ENCODE results near the gene DENND5B. TPM values are rescaled to one million over a fixed set of nuclear protein-coding genes. Genes with fewer than 3 reads are reported as not detected.

Gene DENND5B
- total and polyA plus RNA-seq, 8 donors: 1.1 to 25.2 (median 7.7) TPM

GRCh38 chr12:31631023-31631724 lies 40.2 kb upstream of the DENND5B start:
- no peaks in the 10 kb centered on the region for H3K9me3 ChIP-seq
- H3K4me3 ChIP-seq: no peak overlapping the region
- no peaks in the 10 kb centered on the region for H3K27me3 ChIP-seq
- peaks cover 0 to 12% (median 9%) of the 10 kb centered on the region in 4 donors for H3K4me1 ChIP-seq
- TF ChIP-seq EP300 (IDR thresholded peaks at IDR 0.05) (no peak), POLR2A (IDR thresholded peaks at IDR 0.05) (no peak), CTCF (IDR thresholded peaks at IDR 0.05) (no peak)
- DNase-seq: no peak
- WGBS, 5 donors: 83 to 91% (median 88%) methylated on average over 6 of the region's 6 CpGs
- H3K27ac ChIP-seq: no peak overlapping the region
- intact Hi-C loops (cut with DNase I; ENCODE audit: low total_unique reads): no loop called here
- H3K36me3 ChIP-seq: no peaks in the 10 kb centered on the region

GRCh38 chr12:31629756-31630732 lies 39.1 kb upstream of the DENND5B start:
- H3K27me3 ChIP-seq: no peaks in the 10 kb centered on the region
- H3K4me3 ChIP-seq: no peak overlapping the region
- intact Hi-C loops (cut with DNase I; ENCODE audit: low total_unique reads): no loop called here
- TF ChIP-seq POLR2AphosphoS5 (IDR thresholded peaks at IDR 0.05): peak in 1 of 3 donors; percentile 8
- no peak for TF ChIP-seq CTCF (IDR thresholded peaks at IDR 0.05)
- WGBS, 5 donors: 49 to 71% (median 50%) methylated on average over 16 of the region's 16 CpGs
- H3K27ac ChIP-seq: no peak overlapping the region
- no peaks in the 10 kb centered on the region for H3K9me3 ChIP-seq
- no peaks in the 10 kb centered on the region for H3K36me3 ChIP-seq
- DNase-seq: peak; percentile 1 to 75
- peaks cover 0 to 12% (median 9%) of the 10 kb centered on the region in 4 donors for H3K4me1 ChIP-seq

GRCh38 chr12:31627456-31628054 lies 36.6 kb upstream of the DENND5B start:
- peak in 1 of 2 donors; percentile 0 for DNase-seq
- peaks cover 0 to 12% (median 9%) of the 10 kb centered on the region in 4 donors for H3K4me1 ChIP-seq
- H3K27ac ChIP-seq: no peak overlapping the region
- H3K27me3 ChIP-seq: no peaks in the 10 kb centered on the region
- TF ChIP-seq POLR2AphosphoS5 (IDR thresholded peaks at IDR 0.05): no peak
- no peak for TF ChIP-seq POLR2A (IDR thresholded peaks at IDR 0.05)
- no peak for TF ChIP-seq EP300 (IDR thresholded peaks at IDR 0.05)
- TF ChIP-seq CTCF (IDR thresholded peaks at IDR 0.05): no peak
- WGBS, 5 donors: 72 to 95% (median 88%) methylated on average over 5 of the region's 5 CpGs
- H3K36me3 ChIP-seq: no peaks in the 10 kb centered on the region
- intact Hi-C loops (cut with DNase I; ENCODE audit: low total_unique reads): no loop called here
- H3K4me3 ChIP-seq: no peak overlapping the region
- H3K9me3 ChIP-seq: no peaks in the 10 kb centered on the region

- Histone ChIP-seq H3K4me3 (no peak overlapping the region), H3K27ac (no peak overlapping the region), H3K4me1 (peaks cover 0 to 12% (median 9%) of the 10 kb centered on the region in 4 donors), H3K36me3 (no peaks in the 10 kb centered on the region), H3K9me3 (no peaks in the 10 kb centered on the region), H3K27me3 (no peaks in the 10 kb centered on the region)
- 65 to 91% (median 76%) methylated on average over 7 of the region's 7 CpGs for WGBS, 5 donors
- TF ChIP-seq EP300 (IDR thresholded peaks at IDR 0.05) (no peak), POLR2A (IDR thresholded peaks at IDR 0.05) (no peak), POLR2AphosphoS5 (IDR thresholded peaks at IDR 0.05) (no peak), CTCF (IDR thresholded peaks at IDR 0.05) (no peak)
- DNase-seq: peak in 1 of 2 donors; percentile 13
- intact Hi-C loops (cut with DNase I; ENCODE audit: low total_unique reads): no loop called here
Measured at GRCh38 chr12:31626270-31626995, 35.5 kb upstream of the DENND5B start.

Measured in stomach (tissue), 9 donors.